ENCODE measurements around the gene ANKEF1.
"Not testable (repeated sequence)": the region's sequence is repeated elsewhere in the genome, so short reads cannot be mapped to it uniquely, and the experiment has no call there.

DNA sequence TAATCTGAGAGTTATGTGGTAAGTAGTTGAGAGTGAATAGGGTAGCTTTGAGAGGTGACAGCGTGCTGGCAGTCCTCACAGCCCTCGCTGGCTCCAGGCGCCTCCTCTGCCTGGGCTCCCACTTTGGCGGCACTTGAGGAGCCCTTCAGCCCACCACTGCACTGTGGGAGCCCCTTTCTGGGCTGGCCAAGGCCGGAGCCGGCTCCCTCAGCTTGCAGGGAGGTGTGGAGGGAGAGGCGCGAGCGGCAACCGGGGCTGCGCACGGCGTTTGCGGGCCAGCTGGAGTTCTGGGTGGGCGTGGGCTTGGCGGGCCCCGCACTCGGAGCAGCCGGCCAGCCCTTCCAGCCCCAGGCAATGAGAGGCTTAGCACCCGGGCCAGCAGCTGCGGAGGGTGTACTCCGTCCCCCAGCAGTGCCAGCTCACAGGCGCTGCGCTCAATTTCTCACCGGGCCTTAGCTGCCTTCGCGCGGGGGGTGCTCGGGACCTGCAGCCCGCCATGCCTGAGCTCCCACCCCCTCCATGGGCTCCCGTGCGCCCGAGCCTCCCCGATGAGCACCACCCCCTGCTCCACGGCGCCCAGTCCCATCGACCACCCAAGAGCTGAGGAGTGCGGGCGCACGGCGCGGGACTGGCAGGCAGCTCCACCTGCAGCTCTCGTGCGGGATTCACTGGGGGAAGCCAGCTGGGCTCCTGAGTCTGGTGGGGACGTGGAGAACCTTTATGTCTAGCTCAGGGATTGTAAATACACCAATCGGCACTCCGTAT is 3.2 kb upstream of the ANKEF1 start:
- TF ChIP-seq, protein P1, sequence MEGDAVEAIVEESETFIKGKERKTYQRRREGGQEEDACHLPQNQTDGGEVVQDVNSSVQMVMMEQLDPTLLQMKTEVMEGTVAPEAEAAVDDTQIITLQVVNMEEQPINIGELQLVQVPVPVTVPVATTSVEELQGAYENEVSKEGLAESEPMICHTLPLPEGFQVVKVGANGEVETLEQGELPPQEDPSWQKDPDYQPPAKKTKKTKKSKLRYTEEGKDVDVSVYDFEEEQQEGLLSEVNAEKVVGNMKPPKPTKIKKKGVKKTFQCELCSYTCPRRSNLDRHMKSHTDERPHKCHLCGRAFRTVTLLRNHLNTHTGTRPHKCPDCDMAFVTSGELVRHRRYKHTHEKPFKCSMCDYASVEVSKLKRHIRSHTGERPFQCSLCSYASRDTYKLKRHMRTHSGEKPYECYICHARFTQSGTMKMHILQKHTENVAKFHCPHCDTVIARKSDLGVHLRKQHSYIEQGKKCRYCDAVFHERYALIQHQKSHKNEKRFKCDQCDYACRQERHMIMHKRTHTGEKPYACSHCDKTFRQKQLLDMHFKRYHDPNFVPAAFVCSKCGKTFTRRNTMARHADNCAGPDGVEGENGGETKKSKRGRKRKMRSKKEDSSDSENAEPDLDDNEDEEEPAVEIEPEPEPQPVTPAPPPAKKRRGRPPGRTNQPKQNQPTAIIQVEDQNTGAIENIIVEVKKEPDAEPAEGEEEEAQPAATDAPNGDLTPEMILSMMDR (IDR thresholded peaks at IDR 0.05), result not testable (repeated sequence)
- TF ChIP-seq EZH2 (IDR thresholded peaks at IDR 0.05; ENCODE audit: borderline replicate concordance, insufficient read depth, low read depth, low read length, poor library complexity, severe bottlenecking), result not testable (repeated sequence)
